Measurements from ENCODE around the gene PALM3.

PALM3 gene

GRCh38 chr19:14061751-14062557 is at the start of gene PALM3:
Gene PALM3, minus strand, starts transcription at chr19:14062076. Its CDS starts 96 bp downstream, at chr19:14061980.
- TF ChIP-seq CTCF (IDR thresholded peaks at IDR 0.05; ENCODE audit: low read depth, low read length) = no peak
- H3K27me3 ChIP-seq (ENCODE audit: insufficient read depth, low read depth, severe bottlenecking) = no peaks in the 10 kb centered on the region
- no peak within 1 kb of the TSS for H3K27ac ChIP-seq
- no peak within 1 kb of the TSS for H3K4me3 ChIP-seq (ENCODE audit: low read depth, low read length)
- no peak for DNase-seq
- no peaks in the 10 kb centered on the region for H3K36me3 ChIP-seq
- no peaks in the 10 kb centered on the region for H3K9me3 ChIP-seq (ENCODE audit: severe bottlenecking)

- DNase-seq = no peak
- Histone ChIP-seq H3K4me3 (ENCODE audit: low read depth, low read length) (no peak overlapping the region), H3K27me3 (ENCODE audit: insufficient read depth, low read depth, severe bottlenecking) (no peaks in the 10 kb centered on the region), H3K27ac (no peak overlapping the region), H3K36me3 (peaks cover 2% of the 10 kb centered on the region), H3K9me3 (ENCODE audit: severe bottlenecking) (no peaks in the 10 kb centered on the region)
- no peak for TF ChIP-seq CTCF (IDR thresholded peaks at IDR 0.05; ENCODE audit: low read depth, low read length)
Observed at GRCh38 chr19:14111486-14111885, 49.6 kb upstream of the PALM3 start.

- TF ChIP-seq CTCF (IDR thresholded peaks at IDR 0.05; ENCODE audit: low read depth, low read length) = no peak
Observed at GRCh38 chr19:14110650-14111049, 48.8 kb upstream of the PALM3 start.

GRCh38 chr19:14107581-14108461 is 45.9 kb upstream of the PALM3 start:
- no peak for TF ChIP-seq CTCF (IDR thresholded peaks at IDR 0.05; ENCODE audit: low read depth, low read length)
- H3K4me3 ChIP-seq (ENCODE audit: low read depth, low read length) = no peak overlapping the region
- H3K36me3 ChIP-seq = peaks cover 26% of the 10 kb centered on the region
- H3K9me3 ChIP-seq (ENCODE audit: severe bottlenecking) = no peaks in the 10 kb centered on the region
- no peak for DNase-seq
- no peaks in the 10 kb centered on the region for H3K27me3 ChIP-seq (ENCODE audit: insufficient read depth, low read depth, severe bottlenecking)
- no peak overlapping the region for H3K27ac ChIP-seq

More at GRCh38 chr19:14110650-14111049, 48.8 kb upstream of the PALM3 start:
- Histone ChIP-seq H3K36me3 (peaks cover 7% of the 10 kb centered on the region), H3K27ac (no peak overlapping the region), H3K27me3 (ENCODE audit: insufficient read depth, low read depth, severe bottlenecking) (no peaks in the 10 kb centered on the region), H3K9me3 (ENCODE audit: severe bottlenecking) (no peaks in the 10 kb centered on the region), H3K4me3 (ENCODE audit: low read depth, low read length) (no peak overlapping the region)
- no peak for DNase-seq

- Histone ChIP-seq H3K27me3 (ENCODE audit: insufficient read depth, low read depth, severe bottlenecking) (no peaks in the 10 kb centered on the region), H3K4me3 (ENCODE audit: low read depth, low read length) (no peak overlapping the region), H3K36me3 (peaks cover 36% of the 10 kb centered on the region), H3K9me3 (ENCODE audit: severe bottlenecking) (no peaks in the 10 kb centered on the region), H3K27ac (no peak overlapping the region)
- DNase-seq = no peak
- no peak for TF ChIP-seq CTCF (IDR thresholded peaks at IDR 0.05; ENCODE audit: low read depth, low read length)
Observed at GRCh38 chr19:14106840-14107239, 45.0 kb upstream of the PALM3 start.

Measured in WERI-Rb-1 (cell line).